Measurements from ENCODE around the gene TBCD.

Gene TBCD

GRCh38 chr17:82751571-82752370 lies at the start of gene TBCD:
TBCD (plus strand) TSS chr17:82752065; CDS start chr17:82752194, 129 bp downstream.
- peak; percentile 93 for DNase-seq

- DNase-seq, result no peak
Measured at GRCh38 chr17:82702231-82702927, 49.5 kb upstream of the TBCD start.

- no peak for DNase-seq
Measured at GRCh38 chr17:82703036-82703745, 48.7 kb upstream of the TBCD start.

GRCh38 chr17:82703935-82704865 lies 47.7 kb upstream of the TBCD start:
- DNase-seq, result no peak

- DNase-seq, result no peak
Measured at GRCh38 chr17:82704886-82705285, 47.0 kb upstream of the TBCD start.

- DNase-seq, result no peak
Measured at GRCh38 chr17:82705756-82706155, 46.1 kb upstream of the TBCD start.

- DNase-seq, result no peak
Measured at GRCh38 chr17:82709024-82709675, 42.7 kb upstream of the TBCD start.

- DNase-seq, result no peak
Measured at GRCh38 chr17:82709676-82710498, 42.0 kb upstream of the TBCD start.

- no peak for DNase-seq
Measured at GRCh38 chr17:82710499-82711232, 41.2 kb upstream of the TBCD start.

- DNase-seq, result no peak
Measured at GRCh38 chr17:82713071-82713723, 38.7 kb upstream of the TBCD start.

GRCh38 chr17:82716203-82717010 lies 35.5 kb upstream of the TBCD start, which contains the start of gene FN3KRP:
FN3KRP (plus strand) TSS chr17:82716706; CDS start chr17:82716756, 50 bp downstream.
- DNase-seq, result peak; percentile 98

- no peak for DNase-seq
Measured at GRCh38 chr17:82718986-82719685, 32.7 kb upstream of the TBCD start.

GRCh38 chr17:82720204-82720603 lies 31.7 kb upstream of the TBCD start:
- no peak for DNase-seq

- DNase-seq, result no peak
Measured at GRCh38 chr17:82722341-82723013, 29.4 kb upstream of the TBCD start.

- DNase-seq, result no peak
Measured at GRCh38 chr17:82723169-82723807, 28.6 kb upstream of the TBCD start.

GRCh38 chr17:82726427-82726826 lies 25.4 kb upstream of the TBCD start:
- no peak for DNase-seq
